ENCODE results near the gene DHX38. TPM values are rescaled to one million over a fixed set of nuclear protein-coding genes. Genes with fewer than 3 reads are reported as not detected.

Gene DHX38
- total and polyA plus RNA-seq, 2 of the 13 experiments (the other 11 are each of a cell fraction or from before 2014, with no cell fraction given), result 54.4 to 85.9 TPM

DNA sequence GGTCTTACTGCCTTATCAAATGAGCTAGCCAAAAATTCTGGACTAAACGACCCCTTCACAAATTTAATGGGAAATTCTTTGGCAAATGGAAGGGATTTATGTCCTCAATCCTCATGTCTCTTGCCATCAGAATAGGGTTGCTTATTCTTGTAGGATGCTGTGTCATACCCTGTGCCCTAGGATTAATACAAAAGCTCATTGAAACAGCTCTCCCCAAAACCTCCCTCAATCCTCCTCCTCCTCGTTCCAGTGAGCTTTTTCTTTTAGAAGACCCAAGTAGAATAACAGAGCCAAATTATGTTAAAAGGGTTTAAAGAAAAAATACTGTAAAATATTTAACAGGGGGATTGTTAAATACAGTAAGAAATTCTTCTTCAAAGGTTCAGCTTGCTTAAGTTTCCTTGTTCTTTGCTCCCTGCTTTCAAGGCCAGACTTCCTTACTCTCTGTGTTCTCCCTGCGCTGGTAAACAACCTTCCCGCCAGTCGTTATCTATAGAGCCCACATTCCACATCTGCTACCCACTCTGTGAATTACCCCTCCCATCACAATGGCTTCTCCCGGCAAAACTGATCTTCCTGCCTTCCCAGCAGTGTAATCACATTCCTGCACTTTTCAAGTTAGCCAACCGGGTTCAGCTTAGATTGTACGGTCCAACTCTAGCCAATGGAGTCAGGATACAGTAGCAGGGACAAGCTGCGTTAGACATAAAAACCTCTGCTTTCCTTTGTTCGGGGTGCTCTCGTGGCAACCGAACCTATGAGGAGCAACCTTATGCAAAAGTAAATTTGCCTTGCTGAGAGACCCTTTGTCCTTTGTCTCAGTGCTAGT is 20.9 kb upstream of the DHX38 start (continued):
- TF ChIP-seq ZNF101 (CRISPR knock-in tag; IDR thresholded peaks at IDR 0.05; ENCODE audit: borderline replicate concordance, low read depth), result no peak
- TF ChIP-seq, protein P1, sequence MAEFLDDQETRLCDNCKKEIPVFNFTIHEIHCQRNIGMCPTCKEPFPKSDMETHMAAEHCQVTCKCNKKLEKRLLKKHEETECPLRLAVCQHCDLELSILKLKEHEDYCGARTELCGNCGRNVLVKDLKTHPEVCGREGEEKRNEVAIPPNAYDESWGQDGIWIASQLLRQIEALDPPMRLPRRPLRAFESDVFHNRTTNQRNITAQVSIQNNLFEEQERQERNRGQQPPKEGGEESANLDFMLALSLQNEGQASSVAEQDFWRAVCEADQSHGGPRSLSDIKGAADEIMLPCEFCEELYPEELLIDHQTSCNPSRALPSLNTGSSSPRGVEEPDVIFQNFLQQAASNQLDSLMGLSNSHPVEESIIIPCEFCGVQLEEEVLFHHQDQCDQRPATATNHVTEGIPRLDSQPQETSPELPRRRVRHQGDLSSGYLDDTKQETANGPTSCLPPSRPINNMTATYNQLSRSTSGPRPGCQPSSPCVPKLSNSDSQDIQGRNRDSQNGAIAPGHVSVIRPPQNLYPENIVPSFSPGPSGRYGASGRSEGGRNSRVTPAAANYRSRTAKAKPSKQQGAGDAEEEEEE (CRISPR knock-in tag; IDR thresholded peaks at IDR 0.05; ENCODE audit: borderline replicate concordance), result no peak
- TF ChIP-seq ZBTB8A (CRISPR knock-in tag; IDR thresholded peaks at IDR 0.05; ENCODE audit: borderline replicate concordance, low read depth), result no peak
- no peak; the same call in 1 of the 2 replicates for TF ChIP-seq KDM3A (CRISPR knock-in tag; IDR thresholded peaks at IDR 0.05; ENCODE audit: low read depth)
- TF ChIP-seq, protein P2, sequence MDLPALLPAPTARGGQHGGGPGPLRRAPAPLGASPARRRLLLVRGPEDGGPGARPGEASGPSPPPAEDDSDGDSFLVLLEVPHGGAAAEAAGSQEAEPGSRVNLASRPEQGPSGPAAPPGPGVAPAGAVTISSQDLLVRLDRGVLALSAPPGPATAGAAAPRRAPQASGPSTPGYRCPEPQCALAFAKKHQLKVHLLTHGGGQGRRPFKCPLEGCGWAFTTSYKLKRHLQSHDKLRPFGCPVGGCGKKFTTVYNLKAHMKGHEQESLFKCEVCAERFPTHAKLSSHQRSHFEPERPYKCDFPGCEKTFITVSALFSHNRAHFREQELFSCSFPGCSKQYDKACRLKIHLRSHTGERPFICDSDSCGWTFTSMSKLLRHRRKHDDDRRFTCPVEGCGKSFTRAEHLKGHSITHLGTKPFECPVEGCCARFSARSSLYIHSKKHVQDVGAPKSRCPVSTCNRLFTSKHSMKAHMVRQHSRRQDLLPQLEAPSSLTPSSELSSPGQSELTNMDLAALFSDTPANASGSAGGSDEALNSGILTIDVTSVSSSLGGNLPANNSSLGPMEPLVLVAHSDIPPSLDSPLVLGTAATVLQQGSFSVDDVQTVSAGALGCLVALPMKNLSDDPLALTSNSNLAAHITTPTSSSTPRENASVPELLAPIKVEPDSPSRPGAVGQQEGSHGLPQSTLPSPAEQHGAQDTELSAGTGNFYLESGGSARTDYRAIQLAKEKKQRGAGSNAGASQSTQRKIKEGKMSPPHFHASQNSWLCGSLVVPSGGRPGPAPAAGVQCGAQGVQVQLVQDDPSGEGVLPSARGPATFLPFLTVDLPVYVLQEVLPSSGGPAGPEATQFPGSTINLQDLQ (CRISPR knock-in tag; IDR thresholded peaks at IDR 0.05), result no peak
- TF ChIP-seq TARDBP (CRISPR knock-in tag; IDR thresholded peaks at IDR 0.05), result peak; percentile 85; the same call in 1 of the 2 replicates
- TF ChIP-seq MBD4 (IDR thresholded peaks at IDR 0.05; ENCODE audit: borderline replicate concordance, low read length), result no peak
- no peak for TF ChIP-seq ZNF207 (IDR thresholded peaks at IDR 0.05; ENCODE audit: borderline replicate concordance)
- no peak for TF ChIP-seq IKZF4 (CRISPR knock-in tag; IDR thresholded peaks at IDR 0.05; ENCODE audit: borderline replicate concordance, low read depth, not compliant biosample characterization)
- TF ChIP-seq PAWR (CRISPR knock-in tag; IDR thresholded peaks at IDR 0.05; ENCODE audit: borderline replicate concordance), result no peak
- TF ChIP-seq, protein P3, sequence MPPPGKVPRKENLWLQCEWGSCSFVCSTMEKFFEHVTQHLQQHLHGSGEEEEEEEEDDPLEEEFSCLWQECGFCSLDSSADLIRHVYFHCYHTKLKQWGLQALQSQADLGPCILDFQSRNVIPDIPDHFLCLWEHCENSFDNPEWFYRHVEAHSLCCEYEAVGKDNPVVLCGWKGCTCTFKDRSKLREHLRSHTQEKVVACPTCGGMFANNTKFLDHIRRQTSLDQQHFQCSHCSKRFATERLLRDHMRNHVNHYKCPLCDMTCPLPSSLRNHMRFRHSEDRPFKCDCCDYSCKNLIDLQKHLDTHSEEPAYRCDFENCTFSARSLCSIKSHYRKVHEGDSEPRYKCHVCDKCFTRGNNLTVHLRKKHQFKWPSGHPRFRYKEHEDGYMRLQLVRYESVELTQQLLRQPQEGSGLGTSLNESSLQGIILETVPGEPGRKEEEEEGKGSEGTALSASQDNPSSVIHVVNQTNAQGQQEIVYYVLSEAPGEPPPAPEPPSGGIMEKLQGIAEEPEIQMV (CRISPR knock-in tag; IDR thresholded peaks at IDR 0.05; ENCODE audit: low read depth), result no peak
- no peak for TF ChIP-seq ARNTL (CRISPR knock-in tag; IDR thresholded peaks at IDR 0.05)
- no peak for TF ChIP-seq NAIF1 (CRISPR knock-in tag; IDR thresholded peaks at IDR 0.05; ENCODE audit: borderline replicate concordance)
- TF ChIP-seq, protein P4, sequence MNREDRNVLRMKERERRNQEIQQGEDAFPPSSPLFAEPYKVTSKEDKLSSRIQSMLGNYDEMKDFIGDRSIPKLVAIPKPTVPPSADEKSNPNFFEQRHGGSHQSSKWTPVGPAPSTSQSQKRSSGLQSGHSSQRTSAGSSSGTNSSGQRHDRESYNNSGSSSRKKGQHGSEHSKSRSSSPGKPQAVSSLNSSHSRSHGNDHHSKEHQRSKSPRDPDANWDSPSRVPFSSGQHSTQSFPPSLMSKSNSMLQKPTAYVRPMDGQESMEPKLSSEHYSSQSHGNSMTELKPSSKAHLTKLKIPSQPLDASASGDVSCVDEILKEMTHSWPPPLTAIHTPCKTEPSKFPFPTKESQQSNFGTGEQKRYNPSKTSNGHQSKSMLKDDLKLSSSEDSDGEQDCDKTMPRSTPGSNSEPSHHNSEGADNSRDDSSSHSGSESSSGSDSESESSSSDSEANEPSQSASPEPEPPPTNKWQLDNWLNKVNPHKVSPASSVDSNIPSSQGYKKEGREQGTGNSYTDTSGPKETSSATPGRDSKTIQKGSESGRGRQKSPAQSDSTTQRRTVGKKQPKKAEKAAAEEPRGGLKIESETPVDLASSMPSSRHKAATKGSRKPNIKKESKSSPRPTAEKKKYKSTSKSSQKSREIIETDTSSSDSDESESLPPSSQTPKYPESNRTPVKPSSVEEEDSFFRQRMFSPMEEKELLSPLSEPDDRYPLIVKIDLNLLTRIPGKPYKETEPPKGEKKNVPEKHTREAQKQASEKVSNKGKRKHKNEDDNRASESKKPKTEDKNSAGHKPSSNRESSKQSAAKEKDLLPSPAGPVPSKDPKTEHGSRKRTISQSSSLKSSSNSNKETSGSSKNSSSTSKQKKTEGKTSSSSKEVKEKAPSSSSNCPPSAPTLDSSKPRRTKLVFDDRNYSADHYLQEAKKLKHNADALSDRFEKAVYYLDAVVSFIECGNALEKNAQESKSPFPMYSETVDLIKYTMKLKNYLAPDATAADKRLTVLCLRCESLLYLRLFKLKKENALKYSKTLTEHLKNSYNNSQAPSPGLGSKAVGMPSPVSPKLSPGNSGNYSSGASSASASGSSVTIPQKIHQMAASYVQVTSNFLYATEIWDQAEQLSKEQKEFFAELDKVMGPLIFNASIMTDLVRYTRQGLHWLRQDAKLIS (CRISPR knock-in tag; IDR thresholded peaks at IDR 0.05), result no peak
- TF ChIP-seq, protein P5, sequence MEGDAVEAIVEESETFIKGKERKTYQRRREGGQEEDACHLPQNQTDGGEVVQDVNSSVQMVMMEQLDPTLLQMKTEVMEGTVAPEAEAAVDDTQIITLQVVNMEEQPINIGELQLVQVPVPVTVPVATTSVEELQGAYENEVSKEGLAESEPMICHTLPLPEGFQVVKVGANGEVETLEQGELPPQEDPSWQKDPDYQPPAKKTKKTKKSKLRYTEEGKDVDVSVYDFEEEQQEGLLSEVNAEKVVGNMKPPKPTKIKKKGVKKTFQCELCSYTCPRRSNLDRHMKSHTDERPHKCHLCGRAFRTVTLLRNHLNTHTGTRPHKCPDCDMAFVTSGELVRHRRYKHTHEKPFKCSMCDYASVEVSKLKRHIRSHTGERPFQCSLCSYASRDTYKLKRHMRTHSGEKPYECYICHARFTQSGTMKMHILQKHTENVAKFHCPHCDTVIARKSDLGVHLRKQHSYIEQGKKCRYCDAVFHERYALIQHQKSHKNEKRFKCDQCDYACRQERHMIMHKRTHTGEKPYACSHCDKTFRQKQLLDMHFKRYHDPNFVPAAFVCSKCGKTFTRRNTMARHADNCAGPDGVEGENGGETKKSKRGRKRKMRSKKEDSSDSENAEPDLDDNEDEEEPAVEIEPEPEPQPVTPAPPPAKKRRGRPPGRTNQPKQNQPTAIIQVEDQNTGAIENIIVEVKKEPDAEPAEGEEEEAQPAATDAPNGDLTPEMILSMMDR (CRISPR knock-in tag; IDR thresholded peaks at IDR 0.05), result no peak
